K562 (cell line): ENCODE measurements around the gene NELFA. TPM values are rescaled to one million over a fixed set of nuclear protein-coding genes. Genes with fewer than 3 reads are reported as not detected.
A peak's percentile ranks its signal among the peaks of the same experiment; 100 is the strongest.

ENCODE experiments used
- ATAC-seq: fragments of 200-7000 bp; cut with Tn5 transposase; 3 replicates; pipeline ENCODE4 v1.9.1; 2020; ENCODE audit warnings: moderate library complexity
- BruUV-seq: library from RNA; stranded (reverse); fragments of 400-500 nt; replicated peaks from 2 replicates; lab custom pipeline; 2021; lab: Mats Ljungman, UMichigan
- CTCF ChIA-PET: fragments of 300-600 bp; formaldehyde crosslinking; extraction: SDS; loops from one replicate; lab custom pipeline; 2021; ENCODE audit warnings: low intra/inter-chr PET ratio; lab: Yijun Ruan, JAX
- POLR2A ChIA-PET: fragments of 300-600, 350-650 bp; sonication (Branson Sonifier 250); formaldehyde crosslinking; extraction: SDS; loops from one replicate; lab custom pipeline; 2021; ENCODE audit warnings: antibody characterized with exemption, inconsistent platforms; lab: Yijun Ruan, JAX
- DNase-seq, 4 experiments: peaks; one replicate each; pipeline versions ENCODE4 v3.0.0 to v3.0.0-alpha.2; 2011 to 2018; ENCODE audit warnings: low spot score in 3 of 4, mixed read lengths in 3 of 4; ENCODE audit errors: extremely low read depth in 1 of 4
- FAIRE-seq: peaks from 2 replicates; lab custom pipeline; 2011; peaks lifted over from hg19 to GRCh38; lab: Jason Lieb, UNC
- H2AFZ ChIP-seq: 2 replicates; pipeline ENCODE4 v1.6.0; 2011; ENCODE audit warnings: low read depth, low read length, control low read depth, inconsistent platforms
- H3K27ac ChIP-seq: fragments of 200-600 bp; 3 replicates; pipeline ENCODE4 v1.8.0; 2011; ENCODE audit warnings: low read depth, mild to moderate bottlenecking, control low read depth, inconsistent platforms, low read length, moderate library complexity, mixed read lengths; ENCODE audit errors: extremely low read depth
- H3K27me3 ChIP-seq, 2 experiments: fragments of 300-600 bp in 1 of 2; 2 replicates in 1 of 2; 3 replicates in 1 of 2; pipeline versions ENCODE4 v1.6.0 to v1.8.0; 2011; ENCODE audit warnings: inconsistent platforms in 2 of 2, low read length in 2 of 2, mild to moderate bottlenecking in 1 of 2, mixed read lengths in 1 of 2, moderate library complexity in 1 of 2; ENCODE audit not compliant: control insufficient read depth in 2 of 2, insufficient read depth in 2 of 2
- H3K36me3 ChIP-seq: fragments of 300-600 bp; 3 replicates; pipeline ENCODE4 v1.8.0; 2011; ENCODE audit warnings: mild to moderate bottlenecking, low read length, inconsistent platforms; ENCODE audit not compliant: control insufficient read depth, insufficient read depth
- H3K4me1 ChIP-seq, 2 experiments: fragments of 200-600 bp in 1 of 2; replicated peaks in 1 of 2; 2 replicates in 1 of 2; 3 replicates in 1 of 2; pipeline versions ENCODE4 v1.5.1 to v1.8.0; 2011; ENCODE audit warnings: inconsistent platforms in 2 of 2, low read length in 2 of 2, mild to moderate bottlenecking in 1 of 2, mixed read lengths in 1 of 2, moderate library complexity in 1 of 2; ENCODE audit not compliant: control insufficient read depth in 2 of 2, insufficient read depth in 2 of 2
- H3K4me2 ChIP-seq: 2 replicates; pipeline ENCODE4 v1.6.1; 2011; ENCODE audit warnings: low read length, control low read depth, inconsistent platforms, mixed read lengths; ENCODE audit not compliant: insufficient read depth
- H3K4me3 ChIP-seq: fragments of 200-600 bp; sonication (generic), shearing (Covaris generic); 2 replicates; pipeline ENCODE4 v1.5.1; 2016; ENCODE audit warnings: control low read depth, inconsistent platforms
- H3K79me2 ChIP-seq: fragments of 200-600 bp; 3 replicates; pipeline ENCODE4 v1.8.0; 2011; ENCODE audit warnings: low read length, inconsistent platforms; ENCODE audit not compliant: control insufficient read depth, insufficient read depth
- H3K9ac ChIP-seq, 2 experiments: 2 replicates each; pipeline versions ENCODE4 v1.6.0 to v1.6.1; 2011; ENCODE audit warnings: low read depth in 2 of 2, low read length in 2 of 2, control low read depth in 1 of 2, inconsistent platforms in 1 of 2, mild to moderate bottlenecking in 1 of 2, mixed read lengths in 1 of 2; ENCODE audit not compliant: insufficient read depth in 1 of 2
- H3K9me1 ChIP-seq: one replicate; pipeline ENCODE4 v1.6.0; 2011; ENCODE audit warnings: inconsistent platforms, mild to moderate bottlenecking, low read length, moderate library complexity; ENCODE audit not compliant: control insufficient read depth, insufficient read depth
- H3K9me3 ChIP-seq: replicated peaks from 2 replicates; pipeline ENCODE4 v1.5.1; 2011; ENCODE audit warnings: low read depth, low read length, inconsistent platforms; ENCODE audit not compliant: control insufficient read depth, insufficient read depth
- H4K20me1 ChIP-seq: replicated peaks from 2 replicates; pipeline ENCODE4 v1.6.1; 2011; ENCODE audit warnings: low read length, inconsistent platforms, mixed read lengths; ENCODE audit not compliant: control insufficient read depth, insufficient read depth
- ARID3B ChIP-seq: fragments of 250-450 bp; sonication (Bioruptor Pico); IDR thresholded peaks from 2 replicates; pipeline ENCODE4 v1.4.0; 2020; ENCODE audit warnings: borderline replicate concordance
- BDP1 ChIP-seq: IDR thresholded peaks from 3 replicates; pipeline ENCODE4 v1.6.1; 2011; ENCODE audit not compliant: insufficient read length, insufficient read depth
- ETS2 ChIP-seq: IDR thresholded peaks from 2 replicates; pipeline ENCODE4 v1.6.1; 2016; ENCODE audit warnings: borderline replicate concordance, missing genetic modification characterization, mild to moderate bottlenecking, moderate library complexity, missing compliant biosample characterization; ENCODE audit not compliant: poor library complexity, severe bottlenecking
- IRF1 ChIP-seq: sonication (generic); formaldehyde crosslinking; IDR thresholded peaks from 2 replicates; pipeline ENCODE4 v1.8.0; 2022; ENCODE audit warnings: missing genetic modification reagents, mild to moderate bottlenecking, borderline replicate concordance
- RBM15 ChIP-seq: fragments of 200-400 bp; formaldehyde crosslinking; IDR thresholded peaks from 2 replicates; pipeline ENCODE4 v1.6.1; 2018; ENCODE audit warnings: mild to moderate bottlenecking, low read length, moderate library complexity; ENCODE audit not compliant: insufficient read depth
- ZC3H11A ChIP-seq: IDR thresholded peaks from 2 replicates; pipeline ENCODE4 v1.6.1; 2012; ENCODE audit warnings: low read depth, low read length, improper control_type of control experiment
- ZNF347 ChIP-seq: fragments of 450-650 bp; formaldehyde crosslinking; IDR thresholded peaks from 2 replicates; pipeline ENCODE4 v1.4.0; 2020; ENCODE audit warnings: low read depth, mild to moderate bottlenecking, moderate library complexity
- ZNF586 ChIP-seq: fragments of 450-650 bp; formaldehyde crosslinking; conservative IDR thresholded peaks from 2 replicates; pipeline ENCODE4 v1.4.0; 2020; ENCODE audit warnings: mild to moderate bottlenecking, moderate library complexity
- ZNF77 ChIP-seq: fragments of 250-450 bp; sonication (Bioruptor Pico); IDR thresholded peaks from 2 replicates; pipeline ENCODE4 v1.5.0; 2020
- ZSCAN29 ChIP-seq: fragments of 450-650 bp; IDR thresholded peaks from 2 replicates; pipeline ENCODE4 v1.6.1; 2017
- WGBS: fragments of 100-300 bp; shearing (Covaris generic); methylation state at CpG from one replicate; pipeline ENCODE4 v1.1.6; 2016; ENCODE audit warnings: low coverage, mixed read lengths; ENCODE audit not compliant: insufficient coverage; ENCODE audit errors: missing lambda C conversion rate; 5-methylcytosine and 5-hydroxymethylcytosine counted together
- in situ Hi-C: fragments of 300-500 bp; cut with MboI; formaldehyde crosslinking; loops from 4 replicates; pipeline ENCODE4 v1.15.0; 2018; ENCODE audit warnings: inconsistent platforms, mixed read lengths
- intact Hi-C: fragments of 100-400 bp; cut with micrococcal nuclease; formaldehyde crosslinking; loops from 2 replicates; pipeline ENCODE4 v1.14.2; 2022
- polyA plus RNA-seq, 8 experiments: library from polyadenylated mRNA; depleted of rRNA in 4 of 8; stranded (reverse) in 5 of 8; unstranded in 3 of 8; fragments of >200 nt; fragmentation: Nextera tagmentation in 2 of 8; fragmentation: Illumina TruSeq in 1 of 8; extraction: Ambion mirVana in 2 of 8; extraction: Trizol in 1 of 8; gene quantifications; 2 replicates each; pipeline versions ENCODE4 v1.2.1 to v1.2.3, GENCODE V29; 2011 to 2014; ENCODE audit warnings: inconsistent platforms in 1 of 8, missing spikeins in 1 of 8
- total RNA-seq, 7 experiments: library from RNA; depleted of rRNA in 6 of 7; stranded (reverse); fragments of >200 nt in 6 of 7; fragmentation: Illumina TruSeq in 2 of 7; extraction: Trizol in 2 of 7; gene quantifications; 2 replicates each; pipeline versions ENCODE4 v1.2.1 to v1.2.3, GENCODE V29; 2011 to 2021; ENCODE audit warnings: low replicate concordance in 1 of 7
- TF ChIP-seq, protein P1 (sequence below): fragments of 450-650 bp; formaldehyde crosslinking; conservative IDR thresholded peaks from 2 replicates; pipeline ENCODE4 v1.4.0; 2022; ENCODE audit warnings: mild to moderate bottlenecking, missing genetic modification characterization

Gene NELFA
- total and polyA plus RNA-seq, 9 of the 15 experiments (the other 6 are each of a cell fraction or from before 2014, with no cell fraction given) = 0.76 to 59.6 (median 14.8) TPM

DNA sequence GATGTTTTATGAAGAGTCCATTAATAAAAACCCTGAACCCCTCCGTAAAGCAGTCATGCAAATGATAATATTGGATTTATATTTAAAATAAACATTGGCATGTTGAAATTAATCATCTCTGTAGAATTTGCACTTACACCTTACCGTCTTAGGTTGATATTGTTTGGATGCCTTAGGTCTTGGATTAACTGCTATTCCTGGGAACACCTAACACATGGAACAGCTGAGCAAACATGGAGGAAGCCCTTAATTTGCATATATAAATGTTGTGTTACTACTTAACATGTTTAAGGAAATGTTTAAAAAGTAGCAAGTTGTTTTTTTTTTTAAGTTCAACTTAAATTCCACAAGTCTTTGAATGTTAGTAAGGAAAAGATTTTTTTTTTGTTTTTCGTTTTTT is 75.1 kb downstream of the NELFA start:
- FAIRE-seq = peak; percentile 49
- H3K36me3 ChIP-seq = peaks cover 75% of the 10 kb centered on the region

More for the DNA sequence above, 75.1 kb downstream of the NELFA start:
- TF ChIP-seq IRF1 (no peak), RBM15 (no peak), ETS2 (tag) (no peak), BDP1 (no peak), ZNF347 (CRISPR knock-in tag) (no peak), ARID3B (CRISPR knock-in tag) (no peak), ZNF586 (no peak), ZC3H11A (no peak), ZSCAN29 (no peak), ZNF77 (CRISPR knock-in tag) (no peak)
- TF ChIP-seq, protein P1, sequence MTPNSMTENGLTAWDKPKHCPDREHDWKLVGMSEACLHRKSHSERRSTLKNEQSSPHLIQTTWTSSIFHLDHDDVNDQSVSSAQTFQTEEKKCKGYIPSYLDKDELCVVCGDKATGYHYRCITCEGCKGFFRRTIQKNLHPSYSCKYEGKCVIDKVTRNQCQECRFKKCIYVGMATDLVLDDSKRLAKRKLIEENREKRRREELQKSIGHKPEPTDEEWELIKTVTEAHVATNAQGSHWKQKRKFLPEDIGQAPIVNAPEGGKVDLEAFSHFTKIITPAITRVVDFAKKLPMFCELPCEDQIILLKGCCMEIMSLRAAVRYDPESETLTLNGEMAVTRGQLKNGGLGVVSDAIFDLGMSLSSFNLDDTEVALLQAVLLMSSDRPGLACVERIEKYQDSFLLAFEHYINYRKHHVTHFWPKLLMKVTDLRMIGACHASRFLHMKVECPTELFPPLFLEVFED = no peak
- intact Hi-C loops = no loop called here
- peaks cover 4% of the 10 kb centered on the region; the same call in 1 of the 2 replicates for H4K20me1 ChIP-seq
- H3K4me3 ChIP-seq = no peak overlapping the region
- ATAC-seq (no peak), DNase-seq (no peak)
- H3K4me2 ChIP-seq = no peak overlapping the region
- no peaks in the 10 kb centered on the region; a peak in 1 of 5 replicates for H3K4me1 ChIP-seq
- H3K27me3 ChIP-seq = no peaks in the 10 kb centered on the region
- in situ Hi-C loops = no loop called here
- H3K9me3 ChIP-seq = no peaks in the 10 kb centered on the region
- no peak overlapping the region for H3K9ac ChIP-seq
- 78% methylated on average over 3 of the region's 3 CpGs for WGBS
- H3K79me2 ChIP-seq = peaks cover 2% of the 10 kb centered on the region; the same call in 2 of the 3 replicates
- no peak overlapping the region for H3K27ac ChIP-seq
- ChIA-PET POLR2A (no interaction called here), CTCF (no interaction called here)
- H3K9me1 ChIP-seq = no peaks in the 10 kb centered on the region
- no peak overlapping the region for H2AFZ ChIP-seq
- BruUV-seq = no TSS peak
